Uterus (tissue), 2 donors: Measurements from ENCODE around the gene FANCD2.
"Not testable (repeated sequence)": the region's sequence is repeated elsewhere in the genome, so short reads cannot be mapped to it uniquely, and the experiment has no call there.

Source experiments
- POLR2A ChIP-seq, 2 donors: fragments of 450-650 bp; IDR thresholded peaks; one replicate each; pipeline ENCODE4 v1.6.1; 2016; ENCODE audit warnings: antibody characterized with exemption in 2 of 2, mild to moderate bottlenecking in 1 of 2, moderate library complexity in 1 of 2
- TF ChIP-seq, protein P1 (sequence below), 4 experiments: fragments of 200-600 bp in 2 of 4; fragments of 450-650 bp in 2 of 4; sonication (generic) in 2 of 4; IDR thresholded peaks; one replicate each; pipeline ENCODE4 v1.5.1; 2016 to 2019; ENCODE audit warnings: antibody characterized with exemption in 4 of 4, mild to moderate bottlenecking in 2 of 4, moderate library complexity in 1 of 4

- TF ChIP-seq, protein P1, sequence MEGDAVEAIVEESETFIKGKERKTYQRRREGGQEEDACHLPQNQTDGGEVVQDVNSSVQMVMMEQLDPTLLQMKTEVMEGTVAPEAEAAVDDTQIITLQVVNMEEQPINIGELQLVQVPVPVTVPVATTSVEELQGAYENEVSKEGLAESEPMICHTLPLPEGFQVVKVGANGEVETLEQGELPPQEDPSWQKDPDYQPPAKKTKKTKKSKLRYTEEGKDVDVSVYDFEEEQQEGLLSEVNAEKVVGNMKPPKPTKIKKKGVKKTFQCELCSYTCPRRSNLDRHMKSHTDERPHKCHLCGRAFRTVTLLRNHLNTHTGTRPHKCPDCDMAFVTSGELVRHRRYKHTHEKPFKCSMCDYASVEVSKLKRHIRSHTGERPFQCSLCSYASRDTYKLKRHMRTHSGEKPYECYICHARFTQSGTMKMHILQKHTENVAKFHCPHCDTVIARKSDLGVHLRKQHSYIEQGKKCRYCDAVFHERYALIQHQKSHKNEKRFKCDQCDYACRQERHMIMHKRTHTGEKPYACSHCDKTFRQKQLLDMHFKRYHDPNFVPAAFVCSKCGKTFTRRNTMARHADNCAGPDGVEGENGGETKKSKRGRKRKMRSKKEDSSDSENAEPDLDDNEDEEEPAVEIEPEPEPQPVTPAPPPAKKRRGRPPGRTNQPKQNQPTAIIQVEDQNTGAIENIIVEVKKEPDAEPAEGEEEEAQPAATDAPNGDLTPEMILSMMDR (IDR thresholded peaks at IDR 0.05): not testable (repeated sequence)
- not testable (repeated sequence) for TF ChIP-seq POLR2A (IDR thresholded peaks at IDR 0.05)
These were observed 109.6 kb downstream of the FANCD2 start for GRCh38 chr3:10135872-10136271.
